IMR-90 (cell line): ENCODE measurements around the gene ABCA2.

Source experiments
- BHLHE40 ChIP-seq: fragments of 150-350 bp; IDR thresholded peaks from 2 replicates; pipeline ENCODE4 v1.6.1; 2016; ENCODE audit warnings: mild to moderate bottlenecking, low read depth, low read length
- CTCF ChIP-seq: conservative IDR thresholded peaks from 2 replicates; pipeline ENCODE4 v1.5.1; 2012; ENCODE audit warnings: mild to moderate bottlenecking, low read depth, low read length, improper control_type of control experiment
- POLR2A ChIP-seq: IDR thresholded peaks from 2 replicates; pipeline ENCODE4 v1.6.1; 2012; ENCODE audit warnings: mild to moderate bottlenecking, low read depth, low read length
- RAD21 ChIP-seq: IDR thresholded peaks from 2 replicates; pipeline ENCODE4 v1.6.1; 2012; ENCODE audit warnings: low read length, improper control_type of control experiment
- RFX5 ChIP-seq: IDR thresholded peaks from 2 replicates; pipeline ENCODE4 v1.8.0; 2012; ENCODE audit warnings: low read depth, mild to moderate bottlenecking, low read length, moderate library complexity
- SMC3 ChIP-seq: fragments of 150-350 bp; IDR thresholded peaks from 2 replicates; pipeline ENCODE4 v1.6.1; 2016; ENCODE audit warnings: low read depth, mild to moderate bottlenecking, antibody characterized with exemption, low read length, moderate library complexity

DNA sequence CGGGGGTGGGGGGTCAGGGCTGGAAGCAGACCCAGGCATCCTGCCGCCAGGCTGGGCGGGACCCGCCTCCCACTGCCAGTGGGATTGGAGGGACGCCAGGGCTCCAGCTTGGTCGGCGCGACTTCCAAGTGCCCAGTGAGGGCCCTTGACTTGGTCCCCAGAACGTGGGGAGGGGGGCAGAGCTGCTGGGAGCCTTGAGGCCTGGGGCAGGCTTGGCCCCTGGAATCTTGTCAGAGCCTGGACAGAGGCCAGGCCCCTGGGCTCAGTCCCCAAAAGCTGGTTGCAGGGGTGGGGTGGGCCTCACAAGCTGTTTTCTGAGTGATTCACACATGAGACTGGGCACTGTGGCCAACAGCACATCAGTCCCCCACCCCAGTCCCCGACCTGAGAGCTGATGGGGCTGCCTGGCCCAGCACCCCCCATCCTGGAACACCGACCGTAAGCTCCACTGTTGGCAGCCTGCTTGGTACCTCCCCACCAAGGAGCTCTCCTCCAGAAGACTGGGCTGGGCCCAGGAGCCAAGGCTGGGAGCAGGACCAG is 32.2 kb downstream of the ABCA2 start:
- no peak for TF ChIP-seq CTCF
- no peak for TF ChIP-seq POLR2A
- TF ChIP-seq RAD21, result no peak
- TF ChIP-seq RFX5, result no peak
- TF ChIP-seq SMC3, result no peak
- TF ChIP-seq BHLHE40, result no peak
